Measurements from ENCODE around the gene ANKRD49. TPM values are rescaled to one million over a fixed set of nuclear protein-coding genes. Genes with fewer than 3 reads are reported as not detected.
A peak's percentile ranks its signal among the peaks of the same experiment; 100 is the strongest.

ANKRD49 gene, protein sequence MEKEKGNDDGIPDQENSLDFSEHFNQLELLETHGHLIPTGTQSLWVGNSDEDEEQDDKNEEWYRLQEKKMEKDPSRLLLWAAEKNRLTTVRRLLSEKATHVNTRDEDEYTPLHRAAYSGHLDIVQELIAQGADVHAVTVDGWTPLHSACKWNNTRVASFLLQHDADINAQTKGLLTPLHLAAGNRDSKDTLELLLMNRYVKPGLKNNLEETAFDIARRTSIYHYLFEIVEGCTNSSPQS
- total RNA-seq (2014; rRNA removed; shearing (Covaris generic)) = 14.5 and 14.9 TPM in 2 replicates

DNA sequence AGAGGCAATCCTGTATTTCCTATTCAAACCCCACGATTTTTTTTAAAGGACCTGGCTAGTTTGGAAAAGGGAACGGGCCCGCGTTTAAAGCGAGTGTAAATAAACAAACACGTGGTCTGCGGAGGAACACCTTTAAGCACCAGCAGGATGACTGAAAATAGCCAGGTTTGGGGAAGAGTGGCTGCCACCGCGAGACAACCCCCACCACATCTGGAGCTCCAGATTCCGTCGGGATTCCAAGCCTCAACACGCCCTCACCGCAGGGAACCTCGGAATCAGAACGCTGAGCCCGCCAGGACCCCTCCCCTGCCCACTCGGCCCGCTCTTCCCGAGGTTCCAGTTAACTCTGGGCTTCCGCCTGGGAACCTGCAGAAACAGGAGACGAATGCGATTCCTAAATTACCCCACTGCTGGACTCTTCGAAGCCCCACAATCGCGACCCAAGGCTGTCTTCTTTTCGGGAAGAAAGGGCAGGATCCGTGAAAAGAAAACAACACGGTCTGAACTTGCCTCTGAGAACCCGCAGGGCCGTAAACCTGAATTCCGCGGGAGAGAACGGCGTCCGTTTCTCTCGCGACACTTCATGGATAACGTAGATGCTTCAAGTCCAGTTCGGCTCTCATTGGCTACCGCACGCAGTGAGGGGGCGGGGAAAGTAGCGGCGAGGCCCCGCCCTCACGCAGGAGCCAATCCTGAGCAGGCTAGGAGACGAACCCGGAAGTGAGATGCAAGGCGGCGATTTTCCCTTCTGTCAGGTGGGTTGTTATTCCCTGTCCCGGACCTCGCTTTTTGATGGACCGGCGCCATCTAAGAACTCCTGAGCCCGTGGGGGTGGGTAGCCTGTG lies at the start of gene ANKRD49, which contains the start of gene MRE11:
TSS of gene ANKRD49 (plus strand) at position 704 of the 845 bp plus-strand sequence. CDS start 2,710 bp downstream, outside the sequence.
TSS of gene MRE11 (minus strand) at position 564 of the 845 bp plus-strand sequence. CDS start 1,043 bp downstream, outside the sequence.
- peak within 1 kb of the TSS; percentile 91 for H3K27ac ChIP-seq
- H3K4me1 ChIP-seq = peaks cover 3% of the 10 kb centered on the region; the same call in 1 of the 2 replicates
- DNase-seq = peak; percentile 90 to 95
- H3K9me3 ChIP-seq (replicated peaks) = no peaks in the 10 kb centered on the region
- peak within 1 kb of the TSS; percentile 89 for H3K4me3 ChIP-seq
- H3K36me3 ChIP-seq = peaks cover 2% of the 10 kb centered on the region; the same call in 1 of the 2 replicates
- no peaks in the 10 kb centered on the region for H3K27me3 ChIP-seq

DNA sequence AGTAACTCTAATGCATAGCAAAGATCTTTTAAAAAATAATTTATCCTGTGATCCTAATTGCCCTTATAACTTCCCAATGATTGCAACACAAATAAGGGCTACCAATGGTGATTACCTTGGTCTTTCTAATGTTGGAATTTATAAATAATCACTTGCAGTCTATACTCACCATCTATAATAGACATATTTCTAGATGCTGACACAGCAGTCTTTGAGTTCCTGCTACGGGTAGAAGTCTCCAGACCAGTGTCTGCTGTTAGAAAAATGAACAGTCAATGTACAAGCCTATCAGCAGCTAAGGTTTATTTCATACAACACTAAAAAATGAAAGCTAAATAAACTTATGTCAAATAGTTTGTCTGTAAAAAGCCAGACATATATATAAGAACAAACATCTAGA lies 48.1 kb upstream of the ANKRD49 start:
- Histone ChIP-seq H3K4me3 (no peak overlapping the region), H3K36me3 (peaks cover 3% of the 10 kb centered on the region; the same call in 1 of the 2 replicates), H3K4me1 (no peaks in the 10 kb centered on the region), H3K27me3 (no peaks in the 10 kb centered on the region), H3K9me3 (replicated peaks) (no peaks in the 10 kb centered on the region), H3K27ac (no peak overlapping the region)
- no peak for DNase-seq

DNA sequence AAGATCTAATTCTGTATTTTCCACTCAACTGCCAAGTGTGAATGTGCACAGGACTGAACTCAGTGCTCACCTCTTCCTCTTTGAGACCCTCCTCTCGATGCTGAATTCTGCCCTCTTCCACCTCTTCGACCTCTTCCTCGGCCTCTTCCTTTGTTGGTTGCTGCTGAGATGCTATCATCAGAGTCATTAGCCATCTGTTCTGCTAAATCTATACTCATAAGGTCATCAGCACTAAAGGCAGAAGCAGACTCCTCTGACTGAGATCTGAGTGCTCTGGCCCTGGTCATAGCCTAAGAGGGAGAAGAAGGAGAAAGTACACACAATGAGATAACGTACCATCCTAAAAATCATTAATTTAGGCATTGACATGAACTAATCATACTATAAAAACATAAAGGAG lies 46.6 kb upstream of the ANKRD49 start:
- no peaks in the 10 kb centered on the region for H3K4me1 ChIP-seq
- H3K27me3 ChIP-seq = no peaks in the 10 kb centered on the region
- H3K27ac ChIP-seq = no peak overlapping the region
- no peak for DNase-seq
- H3K9me3 ChIP-seq (replicated peaks) = no peaks in the 10 kb centered on the region
- H3K36me3 ChIP-seq = peaks cover 3% of the 10 kb centered on the region; the same call in 1 of the 2 replicates
- H3K4me3 ChIP-seq = no peak overlapping the region

DNA sequence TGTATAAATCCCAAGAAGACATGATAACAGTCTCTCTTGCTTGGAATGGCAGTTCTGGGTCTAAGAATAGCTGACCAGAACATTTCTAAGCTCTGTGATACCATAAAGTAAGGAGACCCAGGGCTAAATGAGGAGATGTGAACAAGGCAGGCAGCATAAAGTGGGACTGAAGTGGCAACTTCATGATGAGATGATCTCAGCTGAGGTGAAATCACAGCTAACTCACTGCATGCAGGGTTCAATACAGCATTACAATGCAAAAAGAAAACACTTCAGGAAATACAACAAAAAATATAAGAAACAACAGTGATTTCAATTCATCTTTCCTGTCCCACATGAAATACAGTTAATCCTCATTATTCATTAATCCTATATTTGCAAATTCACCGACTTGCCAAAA lies 44.8 kb upstream of the ANKRD49 start:
- H3K27ac ChIP-seq = no peak overlapping the region
- H3K9me3 ChIP-seq (replicated peaks) = no peaks in the 10 kb centered on the region
- H3K4me3 ChIP-seq = no peak overlapping the region
- no peaks in the 10 kb centered on the region for H3K27me3 ChIP-seq
- H3K36me3 ChIP-seq = peaks cover 3% of the 10 kb centered on the region; the same call in 1 of the 2 replicates
- no peak for DNase-seq
- H3K4me1 ChIP-seq = no peaks in the 10 kb centered on the region

DNA sequence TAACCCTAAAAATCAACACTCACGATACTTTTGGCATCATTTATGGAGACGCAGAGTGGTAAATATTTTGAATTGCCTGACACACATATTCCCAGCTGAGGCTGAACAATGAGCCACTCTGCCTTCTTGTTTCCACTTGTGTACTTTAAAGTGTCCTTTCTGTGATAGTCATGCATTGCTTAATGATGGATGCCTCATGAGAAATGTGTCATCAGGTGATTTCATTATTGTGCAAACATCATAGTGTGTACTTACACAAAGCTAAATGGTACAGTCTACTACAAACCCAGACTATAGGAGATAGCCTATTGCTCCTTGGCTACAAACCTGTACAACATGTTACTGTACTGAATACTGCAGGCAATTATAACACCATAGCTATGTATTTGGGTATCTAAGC lies 44.3 kb upstream of the ANKRD49 start:
- Histone ChIP-seq H3K4me3 (no peak overlapping the region), H3K27ac (no peak overlapping the region), H3K27me3 (no peaks in the 10 kb centered on the region), H3K36me3 (peaks cover 3% of the 10 kb centered on the region; the same call in 1 of the 2 replicates), H3K4me1 (no peaks in the 10 kb centered on the region), H3K9me3 (replicated peaks) (no peaks in the 10 kb centered on the region)
- no peak for DNase-seq

DNA sequence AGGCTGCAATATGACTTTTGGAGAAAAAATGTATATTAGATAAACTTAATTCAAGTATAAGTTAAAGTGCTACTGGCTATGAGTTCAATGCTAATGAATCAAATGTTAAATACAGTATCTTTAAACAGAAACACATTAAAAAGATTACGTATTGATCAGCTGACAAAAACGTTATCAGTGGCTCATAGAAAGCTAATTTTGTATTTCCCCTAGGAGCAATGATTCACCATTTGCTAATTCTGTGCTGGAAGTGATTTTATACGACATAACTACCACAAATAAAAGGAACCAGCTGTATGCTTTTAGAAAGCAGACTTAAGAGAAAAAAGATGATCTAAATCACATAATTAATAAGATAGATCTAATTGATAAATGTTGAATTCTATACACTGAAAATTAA lies 43.7 kb upstream of the ANKRD49 start:
- no peaks in the 10 kb centered on the region for H3K9me3 ChIP-seq (replicated peaks)
- no peaks in the 10 kb centered on the region for H3K4me1 ChIP-seq
- no peak for DNase-seq

DNA sequence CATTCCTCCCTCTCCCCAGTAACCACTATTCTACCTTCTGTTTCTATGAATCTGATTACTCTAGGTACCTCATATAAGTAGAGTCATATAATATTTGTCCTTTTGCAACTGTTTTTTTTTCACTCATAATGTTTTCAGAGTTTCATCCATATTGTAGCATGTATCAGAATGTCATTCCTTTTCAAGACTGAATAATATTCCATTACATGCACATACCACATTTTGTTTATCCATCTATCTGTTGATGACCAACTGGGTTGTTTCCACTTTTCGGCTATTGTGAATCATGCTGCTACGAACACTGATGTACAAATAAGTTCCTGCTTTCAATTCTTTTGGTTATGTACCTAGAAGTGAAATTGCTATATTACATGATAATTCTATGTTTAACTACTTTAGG lies 40.8 kb upstream of the ANKRD49 start:
- H3K36me3 ChIP-seq = no peaks in the 10 kb centered on the region; the same call in 1 of the 2 replicates

More for the DNA sequence above, 43.7 kb upstream of the ANKRD49 start:
- no peak overlapping the region for H3K27ac ChIP-seq
- no peak overlapping the region for H3K4me3 ChIP-seq
- H3K36me3 ChIP-seq = peaks cover 3% of the 10 kb centered on the region; the same call in 1 of the 2 replicates
- H3K27me3 ChIP-seq = no peaks in the 10 kb centered on the region

DNA sequence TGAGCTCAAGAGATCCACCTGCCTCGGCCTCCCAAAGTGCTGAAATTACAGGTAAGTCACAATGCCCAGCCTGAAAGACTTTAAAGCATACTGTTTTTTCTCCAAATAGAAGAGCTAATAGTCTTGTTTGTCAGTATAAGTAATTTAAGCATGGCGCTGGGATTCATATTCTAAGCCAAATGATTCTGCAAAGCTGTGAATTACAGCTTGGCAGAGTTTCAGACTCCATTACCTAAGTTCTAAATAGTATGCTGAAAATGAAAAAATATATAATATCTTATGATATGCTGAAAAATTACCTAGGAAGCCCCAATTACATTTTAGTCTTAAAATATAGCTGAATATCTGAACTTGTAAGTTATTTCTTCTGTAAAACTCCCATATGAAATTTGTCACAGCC lies 39.5 kb upstream of the ANKRD49 start:
- Histone ChIP-seq H3K4me3 (no peak overlapping the region), H3K9me3 (replicated peaks) (no peaks in the 10 kb centered on the region)

More for the DNA sequence above, 40.8 kb upstream of the ANKRD49 start:
- no peak overlapping the region for H3K4me3 ChIP-seq
- H3K27ac ChIP-seq = no peak overlapping the region
- no peaks in the 10 kb centered on the region for H3K9me3 ChIP-seq (replicated peaks)
- no peaks in the 10 kb centered on the region for H3K4me1 ChIP-seq
- no peaks in the 10 kb centered on the region for H3K27me3 ChIP-seq
- DNase-seq = no peak

DNA sequence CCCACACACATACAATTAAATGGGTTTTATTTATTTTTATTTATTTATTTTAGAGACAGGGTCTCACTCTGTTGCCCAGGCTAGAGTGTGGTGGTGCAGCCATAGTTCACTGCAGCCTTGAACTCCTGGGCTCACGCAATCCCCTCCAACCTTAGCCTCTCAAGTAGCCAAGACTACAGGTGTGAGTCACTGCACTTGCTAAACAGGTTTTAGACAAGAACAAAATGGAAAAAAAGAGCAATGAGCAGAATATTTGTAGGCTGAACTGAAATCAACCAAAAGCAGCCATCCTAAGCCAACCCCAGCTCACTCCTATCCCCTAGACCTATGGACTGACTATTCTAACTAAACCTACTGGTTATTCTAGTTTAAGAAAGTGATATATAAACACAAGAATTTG lies 37.9 kb upstream of the ANKRD49 start:
- Histone ChIP-seq H3K4me3 (no peak overlapping the region), H3K4me1 (no peaks in the 10 kb centered on the region), H3K9me3 (replicated peaks) (no peaks in the 10 kb centered on the region), H3K36me3 (no peaks in the 10 kb centered on the region; the same call in none of the 2 replicates), H3K27me3 (no peaks in the 10 kb centered on the region), H3K27ac (no peak overlapping the region)
- DNase-seq = no peak

More for the DNA sequence above, 39.5 kb upstream of the ANKRD49 start:
- no peak overlapping the region for H3K27ac ChIP-seq
- H3K4me1 ChIP-seq = no peaks in the 10 kb centered on the region
- H3K27me3 ChIP-seq = no peaks in the 10 kb centered on the region
- no peak for DNase-seq
- H3K36me3 ChIP-seq = no peaks in the 10 kb centered on the region; the same call in 1 of the 2 replicates

DNA sequence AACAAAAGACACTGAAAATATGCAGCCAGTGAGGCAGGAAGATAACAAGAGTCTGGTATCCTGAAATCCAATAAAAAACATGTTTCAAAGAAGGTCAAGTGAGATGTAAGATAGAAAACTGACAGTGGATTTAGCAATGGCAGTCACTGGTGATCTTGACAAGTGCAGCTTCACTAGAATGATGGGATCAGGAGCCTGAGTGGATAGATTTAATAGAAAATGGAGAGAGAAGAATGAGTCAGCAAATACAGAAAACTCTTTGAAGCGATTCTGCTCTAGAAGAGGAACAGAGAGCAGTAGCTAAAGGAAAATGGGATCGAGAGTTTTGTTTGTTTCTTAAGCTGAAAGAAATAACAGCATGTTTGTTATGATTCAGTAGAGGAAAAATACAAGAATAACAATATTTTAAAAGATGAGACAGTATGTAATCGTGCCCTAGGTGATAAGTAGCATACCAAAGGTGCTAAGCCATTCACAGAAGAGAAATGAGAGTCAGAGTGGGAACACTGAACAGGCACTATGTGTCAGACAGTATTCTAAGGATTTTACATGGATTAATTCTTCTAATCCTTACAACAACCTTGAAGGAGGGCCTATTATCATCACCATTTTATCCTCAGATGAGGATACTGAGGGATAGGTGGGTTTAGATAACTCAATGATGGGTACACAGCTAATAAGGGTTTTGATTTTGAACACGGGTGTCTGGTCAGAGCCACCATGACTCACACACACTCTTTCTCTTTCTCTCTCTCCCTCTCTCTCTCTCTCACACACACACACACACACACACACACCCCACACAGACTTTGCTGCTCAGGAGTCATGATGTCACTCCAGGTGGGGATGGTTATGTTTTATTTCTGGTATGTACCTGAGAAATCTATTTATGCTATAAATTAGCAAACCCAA lies 36.4 kb upstream of the ANKRD49 start:
- no peaks in the 10 kb centered on the region for H3K9me3 ChIP-seq (replicated peaks)
- H3K4me3 ChIP-seq = no peak overlapping the region
- H3K27ac ChIP-seq = no peak overlapping the region
- H3K4me1 ChIP-seq = no peaks in the 10 kb centered on the region
- H3K36me3 ChIP-seq = no peaks in the 10 kb centered on the region; the same call in none of the 2 replicates
- H3K27me3 ChIP-seq = no peaks in the 10 kb centered on the region
- no peak for DNase-seq

DNA sequence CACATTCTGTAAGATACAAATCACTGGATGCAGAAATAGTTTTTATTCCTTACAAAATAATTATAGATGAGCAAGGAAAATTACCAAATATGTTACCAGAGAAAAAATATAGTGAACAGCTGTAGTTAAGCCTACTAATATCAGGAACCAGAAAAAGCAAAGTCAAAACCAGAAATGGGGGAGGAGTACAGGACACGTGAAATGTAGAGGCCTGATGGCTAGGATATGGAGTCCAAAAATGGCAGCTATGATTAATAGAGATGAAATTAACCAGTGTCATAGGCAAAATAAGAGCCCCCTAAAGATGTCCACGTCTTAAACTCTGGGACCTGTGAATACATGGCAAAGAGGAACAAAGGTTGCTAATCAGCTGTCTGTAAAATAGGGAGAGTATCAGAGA lies 34.2 kb upstream of the ANKRD49 start:
- no peak for DNase-seq
- no peaks in the 10 kb centered on the region for H3K27me3 ChIP-seq
- no peaks in the 10 kb centered on the region; the same call in none of the 2 replicates for H3K36me3 ChIP-seq
- H3K4me3 ChIP-seq = no peak overlapping the region
- no peaks in the 10 kb centered on the region for H3K4me1 ChIP-seq
- H3K27ac ChIP-seq = no peak overlapping the region
- no peaks in the 10 kb centered on the region for H3K9me3 ChIP-seq (replicated peaks)

DNA sequence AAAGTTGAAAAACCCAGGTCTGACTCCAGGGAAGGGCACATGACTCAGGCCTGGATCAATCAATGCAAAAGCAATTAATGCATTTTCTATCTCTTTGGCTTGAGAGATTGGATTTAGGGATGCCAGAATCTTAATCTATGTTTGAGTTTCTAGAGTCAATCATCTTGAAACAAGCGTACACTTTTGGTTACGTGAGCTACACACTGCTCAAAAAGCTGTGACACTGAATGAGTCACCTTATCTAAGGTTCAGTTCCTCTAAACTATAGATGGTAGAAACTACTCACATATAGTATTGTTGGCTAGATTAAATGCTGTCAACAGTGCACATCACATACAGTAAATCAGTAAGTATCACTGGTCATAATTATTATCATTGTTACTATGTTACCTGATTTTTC lies 24.4 kb upstream of the ANKRD49 start:
- Histone ChIP-seq H3K9me3 (replicated peaks) (no peaks in the 10 kb centered on the region), H3K27me3 (no peaks in the 10 kb centered on the region), H3K4me3 (no peak overlapping the region), H3K4me1 (no peaks in the 10 kb centered on the region), H3K36me3 (peaks cover 2% of the 10 kb centered on the region; the same call in 1 of the 2 replicates), H3K27ac (no peak overlapping the region)
- no peak for DNase-seq

DNA sequence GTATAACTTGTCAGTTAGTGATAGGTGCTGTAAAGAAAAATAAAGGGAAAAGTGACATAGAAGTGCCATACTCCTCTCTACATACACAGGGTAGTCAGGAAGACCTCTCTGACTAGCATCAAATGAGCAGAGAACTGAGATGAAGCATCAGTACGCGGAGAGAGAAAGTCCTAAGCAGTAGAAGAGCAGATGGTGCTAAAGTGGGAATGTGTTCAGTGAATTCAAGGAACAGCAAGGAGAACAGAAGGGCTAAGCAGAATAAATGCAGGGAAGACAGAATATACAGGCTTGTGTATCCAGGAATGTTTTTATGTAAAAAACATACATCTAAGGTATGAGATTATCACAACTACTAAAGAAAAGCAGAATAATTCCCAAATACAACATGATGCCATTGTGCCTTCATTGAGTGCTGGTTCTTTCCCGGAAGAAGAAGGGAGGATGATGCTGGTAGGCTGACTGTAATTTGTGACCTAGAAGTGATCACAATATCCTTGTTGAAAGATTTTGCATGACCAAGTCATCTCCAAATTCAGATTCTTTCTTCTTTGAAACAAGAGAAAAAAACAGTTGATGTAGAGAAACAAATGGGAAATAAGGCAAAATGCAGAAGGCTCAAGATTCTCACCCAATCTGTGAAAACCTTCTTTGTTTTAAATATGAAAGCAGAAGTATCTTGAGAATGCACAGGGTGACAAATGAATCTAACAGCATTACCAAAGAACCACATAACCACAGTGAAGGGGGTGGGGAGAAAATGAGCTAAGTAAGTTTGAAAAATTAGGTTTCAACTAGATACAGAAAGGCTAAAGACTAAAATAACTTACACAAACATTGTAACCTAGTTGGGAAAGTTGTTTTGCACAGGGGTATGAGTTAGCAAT lies 20.6 kb upstream of the ANKRD49 start:
- Histone ChIP-seq H3K4me3 (no peak overlapping the region), H3K36me3 (no peaks in the 10 kb centered on the region; the same call in 1 of the 2 replicates), H3K4me1 (no peaks in the 10 kb centered on the region), H3K9me3 (replicated peaks) (no peaks in the 10 kb centered on the region), H3K27me3 (no peaks in the 10 kb centered on the region), H3K27ac (no peak overlapping the region)
- DNase-seq = no peak

Data from SJCRH30 (cell line).